HG03575 (cell line): ENCODE data around the gene RELCH.

Experiments used
- ATAC-seq: cut with Tn5 transposase; IDR thresholded peaks from one replicate; pipeline ENCODE4 v1.9.1; 2021; ENCODE audit not compliant: unreplicated experiment, insufficient number of reproducible peaks, low FRiP score; ENCODE audit errors: extremely low read depth

Gene RELCH

GRCh38 chr18:62300359-62300963 lies 113.4 kb downstream of the RELCH start:
- ATAC-seq = no peak

- no peak for ATAC-seq
Measured at GRCh38 chr18:62301322-62301721, 114.3 kb downstream of the RELCH start.

GRCh38 chr18:62312851-62313250 lies 125.8 kb downstream of the RELCH start:
- no peak for ATAC-seq

GRCh38 chr18:62318228-62319180 lies 131.4 kb downstream of the RELCH start:
- no peak for ATAC-seq

GRCh38 chr18:62321201-62321600 lies 134.1 kb downstream of the RELCH start:
- ATAC-seq = no peak

- ATAC-seq = no peak
Measured at GRCh38 chr18:62323483-62324180, 136.6 kb downstream of the RELCH start.

GRCh38 chr18:62324181-62324828 lies 137.2 kb downstream of the RELCH start:
- no peak for ATAC-seq

- ATAC-seq = no peak
Measured at GRCh38 chr18:62324917-62325805, 138.1 kb downstream of the RELCH start, which contains the start of gene TNFRSF11A. TNFRSF11A (plus strand) TSS chr18:62325310; CDS start chr18:62325353, 43 bp downstream.

GRCh38 chr18:62325806-62326645 lies 139.0 kb downstream of the RELCH start:
- ATAC-seq = no peak

- ATAC-seq = no peak
Measured at GRCh38 chr18:62326646-62327348, 139.7 kb downstream of the RELCH start.

- no peak for ATAC-seq
Measured at GRCh38 chr18:62327977-62328376, 140.9 kb downstream of the RELCH start.

GRCh38 chr18:62328586-62329525 lies 141.8 kb downstream of the RELCH start:
- no peak for ATAC-seq

GRCh38 chr18:62329691-62330454 lies 142.8 kb downstream of the RELCH start:
- no peak for ATAC-seq

- no peak for ATAC-seq
Measured at GRCh38 chr18:62330650-62331049, 143.6 kb downstream of the RELCH start.
